A549 (cell line): ENCODE results near the gene DAD1. TPM values are rescaled to one million over a fixed set of nuclear protein-coding genes. Genes with fewer than 3 reads are reported as not detected.

Source experiments
- ATAC-seq, 2 experiments: fragments of 200-7000 bp in 1 of 2; fragments of >200 bp in 1 of 2; cut with Nextera tagmentation in 1 of 2; cut with Tn5 transposase in 1 of 2; 3 replicates each; pipeline versions ENCODE4 v1.8.0 to v1.9.1; 2018 to 2020; ENCODE audit warnings: mild to moderate bottlenecking in 1 of 2, moderate library complexity in 1 of 2
- CTCF ChIA-PET: fragments of 300-600 bp; sonication (Branson Sonifier 250); formaldehyde crosslinking; extraction: SDS; loops from one replicate; lab custom pipeline; 2021; ENCODE audit warnings: antibody characterized with exemption, inconsistent platforms; lab: Yijun Ruan, JAX
- POLR2A ChIA-PET: fragments of 350-600 bp; formaldehyde crosslinking; extraction: SDS; loops from one replicate; lab custom pipeline; 2021; ENCODE audit warnings: antibody characterized with exemption, inconsistent platforms; lab: Yijun Ruan, JAX
- DNase-seq, 2 experiments: peaks; one replicate each; pipeline versions ENCODE4 v3.0.0 to v3.0.0-alpha.2; 2011 to 2016; ENCODE audit warnings: low read depth in 1 of 2, low spot score in 1 of 2
- FAIRE-seq: peaks from 2 replicates; lab custom pipeline; 2011; peaks lifted over from hg19 to GRCh38; lab: Jason Lieb, UNC
- H3K27ac ChIP-seq, 2 experiments: fragments of >200 bp; sonication (Bioruptor Twin); formaldehyde crosslinking; 3 replicates each; pipeline ENCODE4 v1.5.1; 2016 to 2017
- H3K4me1 ChIP-seq: fragments of >200 bp; sonication (Bioruptor Twin); formaldehyde crosslinking; 3 replicates; pipeline ENCODE4 v1.6.1; 2016
- H3K4me2 ChIP-seq: fragments of >200 bp; sonication (Bioruptor Twin); formaldehyde crosslinking; 3 replicates; pipeline ENCODE4 v1.6.1; 2016
- H3K4me3 ChIP-seq: fragments of >200 bp; sonication (Bioruptor Twin); formaldehyde crosslinking; 3 replicates; pipeline ENCODE4 v1.5.1; 2016
- H3K9me3 ChIP-seq: fragments of >200 bp; sonication (Bioruptor Twin); formaldehyde crosslinking; 3 replicates; pipeline ENCODE4 v1.6.1; 2016
- ATOH8 ChIP-seq: fragments of 250-450 bp; sonication (Bioruptor Pico); IDR thresholded peaks from 2 replicates; pipeline ENCODE4 v1.5.0; 2020; ENCODE audit warnings: low read depth, mild to moderate bottlenecking, moderate library complexity
- CHD4 ChIP-seq: fragments of 200-600 bp; sonication (generic); IDR thresholded peaks from 2 replicates; pipeline ENCODE4 v1.6.1; 2016; ENCODE audit warnings: antibody characterized with exemption, mild to moderate bottlenecking, borderline replicate concordance
- CTCF ChIP-seq: fragments of >200 bp; sonication (Bioruptor Twin); formaldehyde crosslinking; IDR thresholded peaks from 3 replicates; pipeline ENCODE4 v1.5.1; 2016
- ELK1 ChIP-seq: fragments of 150-350 bp; IDR thresholded peaks from 2 replicates; pipeline ENCODE4 v1.6.1; 2014; ENCODE audit warnings: low read depth, mild to moderate bottlenecking, low read length
- ESRRA ChIP-seq: fragments of 150-350 bp; IDR thresholded peaks from 2 replicates; pipeline ENCODE4 v1.6.1; 2014; ENCODE audit warnings: mild to moderate bottlenecking, low read length, borderline replicate concordance
- FOSL2 ChIP-seq, 2 experiments: fragments of 450-650 bp in 1 of 2; fragments of >200 bp in 1 of 2; sonication (Bioruptor Twin) in 1 of 2; formaldehyde crosslinking; IDR thresholded peaks; 2 replicates each; pipeline versions ENCODE4 v1.5.0 to v1.6.1; 2016 to 2020; ENCODE audit warnings: mild to moderate bottlenecking in 1 of 2, moderate library complexity in 1 of 2
- HES2 ChIP-seq: fragments of >200 bp; sonication (Bioruptor Twin); formaldehyde crosslinking; IDR thresholded peaks from 2 replicates; pipeline ENCODE4 v1.6.1; 2016
- HOXB5 ChIP-seq: fragments of 250-450 bp; sonication (Bioruptor Pico); IDR thresholded peaks from 2 replicates; pipeline ENCODE4 v1.5.0; 2020; ENCODE audit warnings: mild to moderate bottlenecking, moderate library complexity
- JUN ChIP-seq, 2 experiments: fragments of >200 bp; sonication (Bioruptor Twin); formaldehyde crosslinking; IDR thresholded peaks; 2 replicates in 1 of 2; 3 replicates in 1 of 2; pipeline ENCODE4 v1.6.1; 2016 to 2017
- MAZ ChIP-seq: fragments of 150-350 bp; IDR thresholded peaks from 2 replicates; pipeline ENCODE4 v1.6.1; 2014; ENCODE audit warnings: antibody characterized with exemption, low read depth, low read length, borderline replicate concordance
- MYC ChIP-seq: IDR thresholded peaks from 2 replicates; pipeline ENCODE4 v1.6.1; 2012; ENCODE audit warnings: mild to moderate bottlenecking, inconsistent platforms, low read length, improper control_type of control experiment, borderline replicate concordance
- RAD21 ChIP-seq, 2 experiments: fragments of >200 bp in 1 of 2; sonication (Bioruptor Twin) in 1 of 2; formaldehyde crosslinking in 1 of 2; IDR thresholded peaks in 1 of 2; conservative IDR thresholded peaks in 1 of 2; 2 replicates in 1 of 2; 3 replicates in 1 of 2; pipeline ENCODE4 v1.6.1; 2012 to 2018; ENCODE audit warnings: inconsistent platforms in 1 of 2
- RARB ChIP-seq: fragments of 250-450 bp; sonication (Bioruptor Pico); IDR thresholded peaks from 2 replicates; pipeline ENCODE4 v1.8.0; 2021; ENCODE audit warnings: mild to moderate bottlenecking, moderate library complexity
- RCOR1 ChIP-seq: fragments of 150-350 bp; IDR thresholded peaks from 2 replicates; pipeline ENCODE4 v1.6.1; 2014; ENCODE audit warnings: antibody characterized with exemption, low read length, low read depth
- RFX5 ChIP-seq: fragments of 450-650 bp; IDR thresholded peaks from 2 replicates; pipeline ENCODE4 v1.7.1; 2014; ENCODE audit warnings: antibody characterized with exemption, mild to moderate bottlenecking, moderate library complexity
- SMC3 ChIP-seq: fragments of >200 bp; sonication (Bioruptor Twin); formaldehyde crosslinking; IDR thresholded peaks from 3 replicates; pipeline ENCODE4 v1.6.1; 2018; ENCODE audit warnings: inconsistent platforms
- TP53 ChIP-seq: fragments of 250-450 bp; sonication (Bioruptor Pico); IDR thresholded peaks from 2 replicates; pipeline ENCODE4 v1.5.0; 2021; ENCODE audit warnings: mild to moderate bottlenecking, moderate library complexity
- ZFP36 ChIP-seq: fragments of 450-650 bp; IDR thresholded peaks from 2 replicates; pipeline ENCODE4 v1.6.1; 2014; ENCODE audit warnings: borderline replicate concordance; ENCODE audit not compliant: partially characterized antibody
- ZSCAN20 ChIP-seq: fragments of 250-450 bp; sonication (Bioruptor Pico); IDR thresholded peaks from 2 replicates; pipeline ENCODE4 v1.8.0; 2022; ENCODE audit warnings: mild to moderate bottlenecking, moderate library complexity
- WGBS: methylation state at CpG from one replicate; pipeline ENCODE4 v1.1.6; 2017; ENCODE audit errors: missing lambda C conversion rate; 5-methylcytosine and 5-hydroxymethylcytosine counted together
- polyA plus RNA-seq, 4 experiments: library from polyadenylated mRNA; depleted of rRNA in 3 of 4; stranded (reverse); fragments of >200 nt; fragmentation: RNase III in 1 of 4; extraction: RNeasy Plus Mini Kit Qiagen cat#74134 plus additional on column Dnase treatment in 1 of 4; gene quantifications; 2 replicates in 3 of 4; 3 replicates in 1 of 4; pipeline ENCODE4 v1.2.3, GENCODE V29; 2011 to 2017

The DAD1 gene
- polyA plus RNA-seq, 2 of the 4 experiments (the other 2 are of a cell fraction) = 317 to 474 TPM

DNA sequence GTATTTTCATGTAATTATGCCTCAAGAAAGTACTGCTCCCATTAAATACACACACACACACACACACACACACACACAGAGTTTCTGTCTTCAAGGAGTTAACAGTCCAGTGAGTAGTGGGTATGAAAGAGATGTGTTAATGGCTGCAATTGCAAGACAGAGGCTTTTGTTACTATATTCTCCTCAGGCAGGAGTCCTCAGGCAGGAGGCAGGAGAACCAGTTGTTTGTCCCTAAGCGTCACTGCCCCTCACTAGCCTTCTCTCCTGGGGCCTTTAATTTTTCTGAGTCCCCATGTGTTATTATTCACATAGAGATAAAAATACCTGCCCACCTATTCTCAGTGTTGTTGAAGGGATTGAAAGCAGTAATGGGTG, 31.2 kb downstream of the DAD1 start:
- FAIRE-seq (no peak), DNase-seq (no peak), ATAC-seq (0 out of 6 replicates have a peak, but pooled peaks of 1 of the 2 experiments have one; percentile 3)
- H3K4me2 ChIP-seq = peak overlapping the region; percentile 80; the same call in 2 of the 3 replicates
- 82% methylated on average over 1 of the region's 1 CpG for WGBS
- TF ChIP-seq RCOR1 (no peak), ELK1 (no peak), ZFP36 (no peak), FOSL2 (IDR thresholded peaks at IDR 0.05) (no peak), FOSL2 (CRISPR knock-in tag; IDR thresholded peaks at IDR 0.05) (no peak), MYC (no peak), ATOH8 (CRISPR knock-in tag) (no peak), TP53 (no peak), MAZ (no peak), ESRRA (no peak)
- ChIA-PET CTCF (interaction anchor here (0.8 to 1.2 kb wide), 8 partner anchors 12 to 343 kb away, joined by 3 to 6 read pairs (median 3); no protein-coding TSS in a partner anchor), POLR2A (no interaction called here)
- H3K9me3 ChIP-seq = no peaks in the 10 kb centered on the region
- H3K27ac ChIP-seq = no peak overlapping the region; a peak in 1 of 6 replicates
- no peak overlapping the region for H3K4me3 ChIP-seq
- H3K4me1 ChIP-seq = peaks cover 6% of the 10 kb centered on the region; the same call in 1 of the 3 replicates

DNA sequence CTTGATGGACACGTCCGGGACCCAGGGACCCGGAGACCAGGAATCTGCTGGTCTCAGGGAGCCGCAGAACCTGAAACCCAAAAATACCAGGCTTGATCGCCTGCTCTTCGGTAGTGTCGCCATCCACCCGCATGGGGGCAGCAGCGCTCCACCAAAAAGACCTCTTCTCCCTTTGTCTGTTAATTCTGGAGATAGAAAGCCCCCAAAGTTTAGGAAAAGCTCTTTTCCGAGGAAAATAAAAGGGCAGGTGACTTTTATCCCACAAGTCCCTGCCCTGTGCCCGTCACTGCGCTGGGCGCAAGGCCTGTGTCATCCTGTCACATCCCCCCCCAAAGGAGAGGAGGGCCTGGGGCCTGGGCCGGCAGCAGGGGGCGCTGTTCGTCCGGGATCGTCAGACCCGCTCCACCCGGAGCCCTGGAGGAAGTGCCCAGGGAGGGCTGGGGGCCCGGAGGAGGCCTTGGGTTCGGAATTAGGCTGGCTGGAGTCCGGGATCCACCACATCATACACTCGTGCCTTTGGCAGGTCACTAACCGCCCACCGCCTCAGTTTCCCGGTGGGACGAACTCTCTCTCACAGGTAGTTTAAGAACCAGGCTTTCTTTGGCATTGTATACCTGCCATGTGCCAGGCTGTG, 31.9 kb downstream of the DAD1 start:
- no peak for FAIRE-seq
- WGBS = 14% methylated on average over 18 of the region's 28 CpGs
- peak overlapping the region; percentile 81 to 87 for H3K27ac ChIP-seq
- H3K4me3 ChIP-seq = peak overlapping the region; percentile 23; the same call in 1 of the 3 replicates
- peak; percentile 77 to 80 for DNase-seq
- peak; percentile 40; the same call in 1 of the 2 replicates for TF ChIP-seq RFX5
- TF ChIP-seq ZSCAN20 (CRISPR knock-in tag) = no peak
- peak; percentile 89 to 100 for TF ChIP-seq RAD21 (conservative IDR thresholded peaks at IDR 0.05 in 1 of 2, IDR thresholded peaks at IDR 0.05 in 1 of 2)
- TF ChIP-seq SMC3 = peak; percentile 98
- no peak for TF ChIP-seq HES2
- no peak for TF ChIP-seq RARB (CRISPR knock-in tag)
- 0 out of 5 replicates have a peak, but pooled peaks of 1 of the 2 experiments have one; percentile 38 for TF ChIP-seq JUN (IDR thresholded peaks at IDR 0.05)
- TF ChIP-seq CTCF = peak; percentile 100
- TF ChIP-seq HOXB5 (CRISPR knock-in tag) = no peak
- TF ChIP-seq MYC = 0 out of 2 replicates have a peak, but pooled peaks have one; percentile 25
- TF ChIP-seq CHD4 = no peak
- TF ChIP-seq, all 56 proteins: peak for 6
- ATAC-seq = peak; percentile 86 to 92
- POLR2A ChIA-PET = no interaction called here
- Histone ChIP-seq H3K4me1 (peaks cover 6% of the 10 kb centered on the region; the same call in 1 of the 3 replicates), H3K9me3 (no peaks in the 10 kb centered on the region), H3K4me2 (peak overlapping the region; percentile 80)
- CTCF ChIA-PET = interaction anchor here (0.6 to 5.6 kb wide), 87 partner anchors 9 to 543 kb away, joined by 3 to 117 read pairs (median 5); partner anchors contain the start of genes AJUBA, CDH24, DAD1 and LRP10
